ENCODE data around the gene ATP6AP2.

ATP6AP2 gene

DNA sequence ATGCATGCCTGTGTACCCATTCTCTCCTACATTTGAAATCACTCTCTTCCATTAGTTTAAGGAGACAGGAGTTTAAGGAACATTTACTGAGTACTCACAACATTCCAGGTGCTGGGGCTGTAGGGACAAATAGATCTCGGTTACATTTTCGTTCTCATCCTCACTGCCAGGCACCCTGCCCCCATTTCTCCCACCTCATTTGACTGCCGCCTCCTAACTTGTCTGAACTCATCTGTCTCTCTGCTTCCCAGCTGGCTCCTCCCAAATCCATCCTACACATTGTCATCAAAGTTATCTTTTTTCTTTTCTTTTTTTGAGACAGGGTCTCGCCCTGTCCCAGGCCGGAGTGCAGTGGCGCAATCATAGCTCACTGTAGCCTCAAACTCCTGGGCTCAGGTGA is 22.7 kb downstream of the ATP6AP2 start:
- no peak for TF ChIP-seq CTCF (IDR thresholded peaks at IDR 0.05; ENCODE audit: extremely low read depth, missing control alignments)
- no peak for DNase-seq (ENCODE audit: low spot score)

DNA sequence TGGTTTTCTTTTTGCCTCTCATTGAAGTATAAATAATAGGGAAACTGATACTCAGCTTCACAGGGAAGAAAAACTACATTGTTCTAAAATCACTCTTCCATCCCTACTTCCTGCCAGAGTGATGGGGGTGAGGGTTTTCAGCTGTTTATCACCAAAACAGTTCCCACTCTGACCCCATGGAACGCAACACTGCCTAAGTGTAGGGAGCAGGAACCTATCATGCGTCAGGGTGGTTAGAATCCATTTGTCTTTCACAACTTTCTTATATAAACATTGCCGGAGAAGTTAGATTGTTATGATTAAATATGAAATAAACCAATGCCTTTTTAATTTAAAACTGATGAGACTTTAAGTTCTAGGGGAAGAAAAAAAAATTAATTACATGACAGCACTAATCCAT is 26.6 kb downstream of the ATP6AP2 start:
- no peak for DNase-seq (ENCODE audit: low spot score)
- no peak for TF ChIP-seq CTCF (IDR thresholded peaks at IDR 0.05; ENCODE audit: extremely low read depth, missing control alignments)

GRCh38 chrX:40612511-40612910 is 31.7 kb downstream of the ATP6AP2 start:
- DNase-seq (ENCODE audit: low spot score) = no peak

GRCh38 chrX:40615976-40616375 is 35.2 kb downstream of the ATP6AP2 start:
- DNase-seq (ENCODE audit: low spot score) = no peak
- TF ChIP-seq CTCF (IDR thresholded peaks at IDR 0.05; ENCODE audit: extremely low read depth, missing control alignments) = no peak

More at GRCh38 chrX:40612511-40612910, 31.7 kb downstream of the ATP6AP2 start:
- TF ChIP-seq CTCF (IDR thresholded peaks at IDR 0.05; ENCODE audit: extremely low read depth, missing control alignments) = no peak

GRCh38 chrX:40617566-40617965 is 36.8 kb downstream of the ATP6AP2 start:
- no peak for DNase-seq (ENCODE audit: low spot score)

DNA sequence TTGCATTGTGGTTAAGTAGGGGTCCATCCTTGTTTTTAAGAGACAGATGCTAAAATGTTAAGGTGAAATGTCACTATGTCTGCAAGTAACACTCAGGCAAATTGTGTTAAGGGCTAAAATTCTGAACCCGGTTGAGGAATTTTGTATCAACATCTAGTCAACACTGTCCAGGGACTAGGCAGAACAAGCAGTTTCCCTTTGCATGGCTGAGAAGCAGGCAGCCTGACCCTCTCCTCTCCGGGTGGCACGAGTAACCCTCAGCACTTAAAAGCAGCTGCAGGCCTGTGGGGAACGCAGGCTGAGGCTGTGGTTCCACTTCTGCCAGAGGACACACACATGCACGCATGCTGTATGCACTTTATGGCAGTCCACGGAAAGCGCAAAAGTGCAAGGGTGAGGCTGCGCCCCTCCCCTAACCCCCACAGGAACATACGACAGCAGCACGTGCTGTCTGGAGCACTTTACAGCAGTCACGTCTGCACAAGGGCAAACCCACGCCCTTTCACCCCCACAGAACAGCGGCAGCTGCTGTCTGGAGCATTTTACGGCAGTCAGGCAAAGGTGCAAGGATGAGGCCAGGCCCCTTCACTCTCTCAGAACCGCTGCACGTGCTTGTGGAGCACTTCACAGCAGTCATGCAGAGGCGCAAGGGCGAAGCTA is 41.8 kb downstream of the ATP6AP2 start:
- TF ChIP-seq CTCF (IDR thresholded peaks at IDR 0.05; ENCODE audit: extremely low read depth, missing control alignments) = no peak
- DNase-seq (ENCODE audit: low spot score) = no peak

More at GRCh38 chrX:40617566-40617965, 36.8 kb downstream of the ATP6AP2 start:
- TF ChIP-seq CTCF (IDR thresholded peaks at IDR 0.05; ENCODE audit: extremely low read depth, missing control alignments) = no peak

- DNase-seq (ENCODE audit: low spot score) = no peak
- no peak for TF ChIP-seq CTCF (IDR thresholded peaks at IDR 0.05; ENCODE audit: extremely low read depth, missing control alignments)
Observed at GRCh38 chrX:40623139-40623536, 42.4 kb downstream of the ATP6AP2 start, which contains the start of gene MPC1L. TSS of gene MPC1L (plus strand) at chrX:40623428. CDS start at chrX:40623566, 138 bp downstream.
